PFSK-1 (cell line): ENCODE results near the gene SURF2.

Experiments
- POLR2AphosphoS5 ChIP-seq: IDR thresholded peaks from 2 replicates; pipeline ENCODE4 v1.6.1; 2012; ENCODE audit warnings: low read depth, mild to moderate bottlenecking, control low read depth, low read length, moderate library complexity
- REST ChIP-seq, 2 experiments: IDR thresholded peaks; 2 replicates each; pipeline versions ENCODE4 v1.6.1 to v1.8.0; 2011 to 2012; ENCODE audit warnings: low read depth in 2 of 2, low read length in 2 of 2, control low read depth in 1 of 2, inconsistent platforms in 1 of 2, mild to moderate bottlenecking in 1 of 2, moderate library complexity in 1 of 2; ENCODE audit not compliant: insufficient read depth in 1 of 2

- no peak for TF ChIP-seq POLR2AphosphoS5
- TF ChIP-seq REST (IDR thresholded peaks at IDR 0.05; ENCODE audit: insufficient read depth in 1 of 2, low read depth in 2 of 2, low read length in 2 of 2): no peak
Observed at GRCh38 chr9:133321411-133321935, 34.9 kb upstream of the SURF2 start.
